HG03159 (cell line): ENCODE data around the gene UNC13C.

Source experiments
- ATAC-seq: cut with Tn5 transposase; IDR thresholded peaks from one replicate; pipeline ENCODE4 v1.9.1; 2021; ENCODE audit warnings: mild to moderate bottlenecking, moderate library complexity; ENCODE audit not compliant: unreplicated experiment

Gene UNC13C

DNA sequence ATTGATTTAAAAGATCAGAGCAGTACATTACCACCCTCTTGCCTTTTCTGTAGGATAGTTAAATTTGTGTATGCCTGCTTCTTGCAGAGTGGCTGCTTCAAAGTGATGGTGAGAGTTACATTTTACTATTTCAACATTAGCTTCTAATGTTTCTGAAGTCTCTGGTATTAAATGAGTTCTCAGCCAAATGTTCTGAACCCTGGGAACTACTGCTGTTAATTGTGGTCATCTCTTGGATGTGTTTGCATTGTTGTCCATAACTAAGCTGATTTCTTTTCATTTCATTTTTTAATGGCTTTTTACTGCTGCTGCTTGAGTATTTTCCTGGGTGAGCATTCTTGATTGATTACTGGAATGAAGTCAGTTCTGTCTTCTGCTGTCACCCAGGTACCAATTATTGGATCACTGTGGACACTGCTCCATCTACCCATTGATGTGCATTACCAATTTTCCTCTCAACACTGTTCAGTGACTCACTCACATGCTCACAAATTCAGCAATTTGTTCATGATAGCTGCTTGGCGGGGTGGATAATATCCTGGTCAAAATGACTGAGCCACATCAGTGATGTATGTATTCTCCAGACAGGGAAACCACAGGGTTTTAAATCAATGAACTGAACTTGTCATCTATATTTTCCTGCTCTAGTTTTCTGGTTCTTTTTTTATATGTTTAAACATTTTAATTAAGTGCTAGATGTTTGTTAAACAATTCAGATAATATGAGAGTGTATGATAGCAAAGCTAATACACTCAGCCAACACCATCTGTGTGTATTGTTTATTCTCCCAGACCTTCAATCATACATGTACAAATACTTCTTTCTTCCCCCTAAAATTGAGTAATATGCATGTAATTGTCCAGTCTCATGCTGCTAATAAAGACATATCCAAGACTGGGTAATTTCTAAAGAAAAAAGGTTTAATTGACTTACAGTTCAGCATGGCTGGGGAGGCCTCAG lies 630.9 kb downstream of the UNC13C start:
- ATAC-seq: no peak

GRCh38 chr15:54618120-54618519 lies 639.9 kb downstream of the UNC13C start:
- ATAC-seq: no peak

DNA sequence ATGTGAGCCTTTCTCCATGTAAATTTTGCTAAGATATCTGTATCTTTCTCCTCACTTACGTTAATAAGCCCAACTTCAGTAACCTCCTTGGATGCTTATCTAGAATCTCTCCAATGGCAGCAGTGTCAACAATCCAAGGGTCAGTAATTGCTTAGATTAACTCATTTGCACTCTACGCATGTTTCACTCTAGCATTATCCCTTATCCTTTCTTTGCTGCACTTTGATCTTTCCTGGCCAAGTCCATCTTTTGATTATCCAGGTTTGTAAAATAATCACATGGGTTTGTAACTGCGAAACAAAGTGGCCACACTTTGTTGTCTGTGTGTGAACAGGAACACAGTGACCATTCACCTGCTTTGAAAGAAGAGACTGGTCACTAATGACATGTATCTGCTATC lies 640.9 kb downstream of the UNC13C start:
- ATAC-seq: no peak

GRCh38 chr15:54620916-54621315 lies 642.7 kb downstream of the UNC13C start:
- ATAC-seq: no peak

GRCh38 chr15:54636147-54636546 lies 657.9 kb downstream of the UNC13C start:
- no peak for ATAC-seq

DNA sequence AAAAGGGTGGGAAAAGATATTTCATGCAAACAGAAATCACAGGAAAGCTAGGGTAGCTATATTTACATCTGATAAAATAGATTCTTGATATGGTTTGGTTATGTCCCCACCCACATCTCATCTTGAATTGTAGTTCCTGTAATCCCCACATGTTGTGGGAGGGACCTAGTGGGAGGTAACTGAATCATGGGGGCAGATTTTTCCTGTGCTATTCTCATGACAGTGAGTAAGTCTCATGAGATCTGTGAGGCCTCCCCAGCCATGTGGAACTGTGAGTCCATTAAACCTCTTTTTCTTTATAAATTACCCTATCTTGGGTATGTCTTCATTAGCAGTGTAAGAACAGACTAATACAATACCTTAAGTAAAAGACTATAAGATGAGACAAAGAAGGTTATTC lies 660.4 kb downstream of the UNC13C start:
- no peak for ATAC-seq

DNA sequence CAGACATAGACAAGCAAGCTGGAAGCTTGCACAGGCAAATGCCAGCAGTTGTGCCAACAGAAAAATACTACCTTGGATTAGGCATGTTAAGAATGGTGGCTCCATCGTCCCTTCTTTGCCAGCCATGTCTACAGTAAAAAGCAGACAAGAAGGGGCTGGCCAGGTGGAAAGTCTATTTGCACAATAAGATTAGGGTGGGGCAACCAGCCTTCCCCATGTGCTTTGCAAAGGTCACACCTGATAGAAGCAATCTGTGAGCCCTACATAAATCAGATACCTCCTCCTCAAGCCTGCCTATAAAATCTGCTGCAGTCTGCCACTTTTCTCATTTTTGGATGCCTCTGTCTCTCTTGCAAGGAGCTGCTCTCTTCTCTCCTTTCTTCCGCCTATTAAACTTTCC lies 662.6 kb downstream of the UNC13C start:
- no peak for ATAC-seq

DNA sequence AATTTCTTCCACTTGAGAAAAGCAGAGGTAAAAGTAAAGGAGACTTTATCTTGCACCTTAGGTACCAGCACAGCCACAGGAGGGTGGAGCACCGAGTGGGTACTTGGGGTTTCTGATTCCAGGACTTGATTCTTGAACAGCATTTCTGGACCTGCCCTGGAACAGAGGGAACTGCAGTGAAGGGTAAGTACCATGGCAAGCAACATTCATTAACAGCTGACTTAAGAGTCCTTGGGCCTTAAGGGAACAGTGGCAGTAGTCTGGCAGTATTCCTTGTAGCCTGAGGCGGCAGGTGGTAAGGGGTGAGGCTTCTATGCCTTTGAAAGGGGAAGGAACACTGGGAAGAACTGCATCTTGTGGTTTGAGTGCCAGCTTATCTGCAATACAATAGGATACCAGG lies 666.6 kb downstream of the UNC13C start:
- ATAC-seq: no peak

DNA sequence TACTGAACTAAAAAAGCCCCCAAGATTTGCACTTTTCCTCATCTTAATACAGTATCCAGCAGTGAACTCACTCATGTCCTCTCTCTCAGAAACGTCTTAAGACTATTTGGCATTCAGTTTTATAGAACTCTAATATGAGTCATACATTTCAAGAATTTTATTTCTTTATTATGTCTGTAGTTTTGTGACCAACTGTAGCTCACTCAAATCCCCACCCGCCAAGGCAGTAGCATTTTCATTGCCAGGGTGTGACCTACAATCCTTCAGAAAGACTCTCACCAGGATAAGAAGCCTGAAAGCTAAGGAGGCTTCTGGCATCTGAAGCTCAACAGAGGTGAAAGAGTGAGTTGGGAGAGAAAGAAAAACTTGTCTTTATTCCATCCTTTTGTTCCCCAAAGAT lies 681.4 kb downstream of the UNC13C start:
- ATAC-seq: no peak

DNA sequence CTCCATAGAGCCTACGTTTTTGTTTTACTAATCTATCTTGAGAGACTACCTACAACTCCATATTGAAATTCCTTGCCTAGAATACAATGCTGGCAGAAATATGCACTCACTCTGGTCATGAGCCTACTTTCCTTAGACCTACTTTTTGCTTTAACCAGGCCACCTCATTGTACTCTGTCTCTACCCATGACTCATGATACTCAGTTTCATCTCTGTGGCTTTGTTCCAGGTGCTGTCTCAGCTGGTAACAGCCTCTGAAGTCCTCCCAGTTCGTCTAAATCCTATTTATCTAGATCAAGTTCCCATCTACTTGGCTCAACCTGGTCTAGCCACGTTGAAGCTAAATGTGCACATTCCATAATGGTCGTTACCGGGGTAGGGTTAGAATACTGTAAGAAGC lies 682.1 kb downstream of the UNC13C start:
- ATAC-seq: no peak

GRCh38 chr15:54675241-54675640 lies 697.0 kb downstream of the UNC13C start:
- no peak for ATAC-seq

- ATAC-seq: no peak
Measured at GRCh38 chr15:54681584-54681983, 703.3 kb downstream of the UNC13C start.
